ENCODE measurements around the gene DLK1. TPM values are rescaled to one million over a fixed set of nuclear protein-coding genes. Genes with fewer than 3 reads are reported as not detected.

The DLK1 gene
- total and polyA plus RNA-seq, 2 of the 4 experiments (the other 2 are of a cell fraction), result under 0.01 to 0.07 TPM

DNA sequence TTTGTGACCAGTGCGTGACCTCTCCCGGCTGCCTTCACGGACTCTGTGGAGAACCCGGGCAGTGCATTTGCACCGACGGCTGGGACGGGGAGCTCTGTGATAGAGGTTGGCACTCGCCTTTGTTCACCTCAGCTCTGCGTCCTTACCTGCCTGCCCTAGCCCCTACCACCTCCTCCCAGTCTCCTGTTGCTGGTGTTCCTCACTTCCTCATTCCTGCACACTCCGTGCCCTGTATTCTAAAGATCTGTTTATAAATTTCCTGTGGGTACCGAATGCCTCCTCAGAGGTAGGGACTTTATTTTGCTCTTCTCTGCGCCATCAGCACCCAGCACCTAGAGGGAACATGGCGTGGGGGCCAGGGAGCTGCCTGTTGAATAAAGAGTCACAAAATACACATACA, 2.3 kb downstream of the DLK1 start:
- DNase-seq (no peak), ATAC-seq (ENCODE audit: low read depth) (no peak)
- no peak overlapping the region for H3K4me3 ChIP-seq (ENCODE audit: insufficient read depth, low read depth, low read length)
- ChIA-PET POLR2A (ENCODE audit: unreplicated experiment) (no interaction called here), CTCF (no interaction called here)
- no peak overlapping the region for H3K9ac ChIP-seq (ENCODE audit: low read depth, low read length)
- H2BK5ac ChIP-seq (ENCODE audit: low read depth, low read length, poor library complexity, severe bottlenecking), result no peak overlapping the region
- H4K8ac ChIP-seq (ENCODE audit: low read depth in 2 of 2, low read length in 2 of 2), result no peak overlapping the region
- no peak overlapping the region for H3K23ac ChIP-seq (ENCODE audit: low read depth, low read length)
- intact Hi-C loops (cut with micrococcal nuclease) (no loop called here), dilution Hi-C loops (cut with HindIII; ENCODE audit: low sequenced_read_pairs, unreplicated experiment) (no loop called here), in situ Hi-C loops (cut with MboI; ENCODE audit: low sequenced_read_pairs) (no loop called here)
- H3K27me3 ChIP-seq (ENCODE audit: control insufficient read depth, insufficient read depth, low read length), result peaks cover 88% of the 10 kb centered on the region
- no peaks in the 10 kb centered on the region; the same call in 1 of the 2 replicates for H3K9me3 ChIP-seq (ENCODE audit: control insufficient read depth, insufficient read depth, low read length)
- no peaks in the 10 kb centered on the region for H3K9me1 ChIP-seq (ENCODE audit: insufficient read depth, low read length)
- H3K27ac ChIP-seq (ENCODE audit: insufficient read depth, low read length), result no peak overlapping the region
- TF ChIP-seq, protein P1, sequence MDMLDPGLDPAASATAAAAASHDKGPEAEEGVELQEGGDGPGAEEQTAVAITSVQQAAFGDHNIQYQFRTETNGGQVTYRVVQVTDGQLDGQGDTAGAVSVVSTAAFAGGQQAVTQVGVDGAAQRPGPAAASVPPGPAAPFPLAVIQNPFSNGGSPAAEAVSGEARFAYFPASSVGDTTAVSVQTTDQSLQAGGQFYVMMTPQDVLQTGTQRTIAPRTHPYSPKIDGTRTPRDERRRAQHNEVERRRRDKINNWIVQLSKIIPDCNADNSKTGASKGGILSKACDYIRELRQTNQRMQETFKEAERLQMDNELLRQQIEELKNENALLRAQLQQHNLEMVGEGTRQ (IDR thresholded peaks at IDR 0.05; ENCODE audit: low read depth, low read length), result no peak
- TF ChIP-seq FOS (IDR thresholded peaks at IDR 0.05; ENCODE audit: low read depth, low read length) (no peak), MXI1 (IDR thresholded peaks at IDR 0.05; ENCODE audit: borderline replicate concordance, low read depth, low read length) (no peak), MAZ (IDR thresholded peaks at IDR 0.05; ENCODE audit: borderline replicate concordance, low read depth, low read length) (no peak), RCOR1 (IDR thresholded peaks at IDR 0.05; ENCODE audit: insufficient replicate concordance, low read length) (no peak), POLR2A (IDR thresholded peaks at IDR 0.05; ENCODE audit: low read depth, low read length) (no peak), RAD21 (IDR thresholded peaks at IDR 0.05; ENCODE audit: low read length) (no peak)
- TF ChIP-seq, protein P2, sequence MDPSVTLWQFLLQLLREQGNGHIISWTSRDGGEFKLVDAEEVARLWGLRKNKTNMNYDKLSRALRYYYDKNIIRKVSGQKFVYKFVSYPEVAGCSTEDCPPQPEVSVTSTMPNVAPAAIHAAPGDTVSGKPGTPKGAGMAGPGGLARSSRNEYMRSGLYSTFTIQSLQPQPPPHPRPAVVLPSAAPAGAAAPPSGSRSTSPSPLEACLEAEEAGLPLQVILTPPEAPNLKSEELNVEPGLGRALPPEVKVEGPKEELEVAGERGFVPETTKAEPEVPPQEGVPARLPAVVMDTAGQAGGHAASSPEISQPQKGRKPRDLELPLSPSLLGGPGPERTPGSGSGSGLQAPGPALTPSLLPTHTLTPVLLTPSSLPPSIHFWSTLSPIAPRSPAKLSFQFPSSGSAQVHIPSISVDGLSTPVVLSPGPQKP (IDR thresholded peaks at IDR 0.05; ENCODE audit: borderline replicate concordance, low read depth, low read length), result no peak
- TF ChIP-seq, protein P3, sequence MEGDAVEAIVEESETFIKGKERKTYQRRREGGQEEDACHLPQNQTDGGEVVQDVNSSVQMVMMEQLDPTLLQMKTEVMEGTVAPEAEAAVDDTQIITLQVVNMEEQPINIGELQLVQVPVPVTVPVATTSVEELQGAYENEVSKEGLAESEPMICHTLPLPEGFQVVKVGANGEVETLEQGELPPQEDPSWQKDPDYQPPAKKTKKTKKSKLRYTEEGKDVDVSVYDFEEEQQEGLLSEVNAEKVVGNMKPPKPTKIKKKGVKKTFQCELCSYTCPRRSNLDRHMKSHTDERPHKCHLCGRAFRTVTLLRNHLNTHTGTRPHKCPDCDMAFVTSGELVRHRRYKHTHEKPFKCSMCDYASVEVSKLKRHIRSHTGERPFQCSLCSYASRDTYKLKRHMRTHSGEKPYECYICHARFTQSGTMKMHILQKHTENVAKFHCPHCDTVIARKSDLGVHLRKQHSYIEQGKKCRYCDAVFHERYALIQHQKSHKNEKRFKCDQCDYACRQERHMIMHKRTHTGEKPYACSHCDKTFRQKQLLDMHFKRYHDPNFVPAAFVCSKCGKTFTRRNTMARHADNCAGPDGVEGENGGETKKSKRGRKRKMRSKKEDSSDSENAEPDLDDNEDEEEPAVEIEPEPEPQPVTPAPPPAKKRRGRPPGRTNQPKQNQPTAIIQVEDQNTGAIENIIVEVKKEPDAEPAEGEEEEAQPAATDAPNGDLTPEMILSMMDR (conservative IDR thresholded peaks at IDR 0.05; ENCODE audit: low read depth, low read length), result no peak
- no peak overlapping the region for H3K14ac ChIP-seq (replicated peaks; ENCODE audit: low read depth, low read length)
- no TSS peak for BruUV-seq (replicated peaks)
- H2BK120ac ChIP-seq (ENCODE audit: low read depth, low read length), result no peak overlapping the region
- no peak overlapping the region for H3K56ac ChIP-seq (ENCODE audit: extremely low read depth, insufficient read depth, low read length)
- no peak overlapping the region for H4K5ac ChIP-seq (ENCODE audit: low read depth, low read length)
- H3K4ac ChIP-seq (ENCODE audit: low read depth, low read length), result no peak overlapping the region
- no peak overlapping the region for H2AK5ac ChIP-seq (ENCODE audit: low read depth, low read length)
- H3K18ac ChIP-seq (ENCODE audit: low read depth, low read length), result no peak overlapping the region
- H2AK9ac ChIP-seq (replicated peaks; ENCODE audit: low read depth, low read length, poor library complexity), result no peak overlapping the region
- no peak overlapping the region for H2AFZ ChIP-seq (replicated peaks; ENCODE audit: low read length, poor library complexity)
- WGBS, 2 experiments (ENCODE audit: extremely low coverage in 2 of 2, insufficient read length in 1 of 2), result no CpG with 5 or more reads among the region's 13 CpGs
- no peak overlapping the region for H2BK15ac ChIP-seq (ENCODE audit: low read depth, low read length)
- H2BK20ac ChIP-seq (ENCODE audit: low read depth, low read length), result no peak overlapping the region
- no peaks in the 10 kb centered on the region for H3K36me3 ChIP-seq (ENCODE audit: control insufficient read depth, insufficient read depth, low read length)
- no peaks in the 10 kb centered on the region for H3K4me1 ChIP-seq (ENCODE audit: control insufficient read depth, insufficient read depth, low read length)
- H4K91ac ChIP-seq (ENCODE audit: insufficient read depth, low read depth, low read length), result no peak overlapping the region
- no peaks in the 10 kb centered on the region; the same call in 1 of the 2 replicates for H4K20me1 ChIP-seq (ENCODE audit: insufficient read depth, low read length)
- H3K4me2 ChIP-seq (ENCODE audit: low read depth, low read length), result no peak overlapping the region
- H3K79me1 ChIP-seq (ENCODE audit: low read depth in 1 of 2, low read length in 2 of 2), result no peaks in the 10 kb centered on the region
